HG03378 (cell line): ENCODE measurements around the gene LRP1B.

Experiments
- ATAC-seq: cut with Tn5 transposase; IDR thresholded peaks from one replicate; pipeline ENCODE4 v1.9.1; 2021; ENCODE audit warnings: mild to moderate bottlenecking, moderate library complexity; ENCODE audit not compliant: unreplicated experiment

LRP1B gene

GRCh38 chr2:142042536-142043199 lies 88.1 kb downstream of the LRP1B start:
- no peak for ATAC-seq

DNA sequence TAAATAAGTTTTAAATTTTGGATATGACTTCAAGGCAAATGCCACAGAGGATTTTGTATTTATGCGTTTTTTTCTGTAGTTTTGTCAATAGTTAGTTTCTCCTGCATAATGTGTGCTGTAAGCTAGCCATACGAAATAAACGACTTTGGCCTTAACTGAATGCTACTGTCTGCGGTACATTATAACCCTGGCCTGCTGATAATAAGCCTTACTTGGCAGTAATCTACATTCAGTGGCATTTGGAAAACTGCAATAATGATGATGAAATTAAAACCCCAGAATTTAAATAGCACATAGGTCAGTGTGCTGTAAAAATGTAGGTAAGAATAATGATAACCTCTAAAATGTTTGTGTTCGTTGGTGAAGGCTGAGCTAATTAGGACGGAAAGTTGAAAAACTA lies 88.8 kb downstream of the LRP1B start:
- no peak for ATAC-seq

DNA sequence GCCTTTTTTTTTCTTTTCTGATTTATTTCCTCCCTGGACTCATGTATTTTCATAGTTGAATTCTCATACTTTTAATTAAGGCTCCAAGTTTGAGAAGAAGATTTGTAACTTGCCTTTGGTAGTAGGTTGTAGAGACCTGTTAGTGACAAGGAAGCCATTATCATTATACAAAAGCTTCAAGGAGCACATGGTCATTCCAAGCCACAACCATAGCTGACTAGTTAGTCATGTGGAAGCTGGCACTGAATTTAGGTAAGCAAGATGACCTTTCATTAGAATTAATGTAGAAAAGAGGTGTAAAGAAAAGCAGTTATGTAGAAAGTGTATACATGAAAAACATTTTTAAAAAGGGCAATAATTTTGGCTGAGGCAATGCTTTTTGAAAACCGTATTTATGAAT lies 89.7 kb downstream of the LRP1B start:
- no peak for ATAC-seq

DNA sequence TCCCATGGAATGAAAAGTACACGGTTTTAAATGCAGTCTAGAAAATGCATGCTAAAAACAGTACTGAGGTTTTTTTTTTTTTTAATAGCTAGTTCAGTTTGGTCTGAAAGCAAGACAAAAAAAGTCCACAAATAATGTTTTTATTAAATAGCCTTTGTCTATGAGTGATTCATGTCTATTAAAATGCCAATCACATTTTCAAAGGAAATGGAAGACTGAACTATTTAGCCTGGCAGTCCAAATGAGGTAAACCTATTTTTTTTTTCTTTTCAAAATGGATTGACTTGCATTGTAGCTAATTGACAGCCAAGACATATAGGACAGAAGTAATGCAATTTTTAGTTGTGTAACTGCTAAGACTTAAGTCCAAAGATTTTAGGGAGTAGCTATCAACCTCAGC lies 90.3 kb downstream of the LRP1B start:
- no peak for ATAC-seq

DNA sequence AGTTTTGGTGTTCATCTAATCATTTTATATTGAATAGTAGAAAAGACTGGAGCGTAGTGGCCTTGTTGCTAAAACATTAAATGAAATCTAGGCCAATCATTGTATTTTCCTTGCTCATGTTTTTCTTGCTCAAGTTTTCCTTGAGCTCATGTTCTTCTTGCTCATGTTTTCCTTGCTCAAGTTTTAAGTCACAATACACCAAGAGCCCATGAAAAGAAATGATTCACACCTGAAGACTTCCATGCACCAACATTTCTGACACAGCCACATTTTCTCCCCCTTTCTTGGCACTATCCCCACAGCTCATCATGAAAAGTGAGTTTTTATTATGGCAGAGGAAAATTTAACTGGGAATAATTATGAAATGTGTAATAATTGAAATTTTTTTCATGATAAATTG lies 92.0 kb downstream of the LRP1B start:
- no peak for ATAC-seq

DNA sequence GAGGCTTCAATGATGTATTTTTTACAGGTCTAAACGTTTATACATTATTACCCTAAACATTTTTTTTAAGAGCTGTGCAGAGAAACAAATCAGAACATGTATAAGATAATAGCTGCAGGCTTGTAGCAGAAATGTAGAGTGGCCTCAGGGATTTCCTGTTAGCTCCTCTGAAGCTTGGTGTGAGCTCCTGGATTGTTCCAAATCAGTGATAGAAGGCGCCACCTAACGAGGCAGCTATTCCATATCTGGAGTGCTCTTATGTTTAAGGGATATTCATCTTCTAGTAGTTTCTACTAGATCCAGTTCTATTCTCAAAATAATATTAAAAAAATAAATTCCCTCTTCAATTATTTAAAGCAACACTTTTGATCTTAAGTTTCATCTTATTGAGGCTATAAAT lies 93.1 kb downstream of the LRP1B start:
- no peak for ATAC-seq

DNA sequence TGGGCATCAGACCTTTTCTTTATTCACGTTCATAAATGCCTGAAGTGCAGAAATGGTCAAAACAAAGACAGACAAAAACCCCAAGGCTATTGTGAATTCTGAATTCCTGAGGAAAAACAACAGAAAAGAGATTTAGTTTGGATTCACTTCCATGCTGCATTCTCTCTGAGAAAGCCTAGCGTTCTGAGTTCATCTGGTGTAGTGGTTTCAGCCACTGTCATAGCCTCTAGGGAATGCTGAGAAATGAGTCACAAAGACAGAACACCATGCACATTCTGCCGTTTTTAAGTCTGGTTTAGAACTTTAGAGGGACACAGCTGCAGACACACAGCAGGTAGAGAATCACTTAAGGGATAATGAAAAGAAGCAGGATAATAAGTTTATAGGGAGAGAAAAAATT lies 93.8 kb downstream of the LRP1B start:
- no peak for ATAC-seq

GRCh38 chr2:142033393-142033792 lies 97.4 kb downstream of the LRP1B start:
- ATAC-seq = no peak

DNA sequence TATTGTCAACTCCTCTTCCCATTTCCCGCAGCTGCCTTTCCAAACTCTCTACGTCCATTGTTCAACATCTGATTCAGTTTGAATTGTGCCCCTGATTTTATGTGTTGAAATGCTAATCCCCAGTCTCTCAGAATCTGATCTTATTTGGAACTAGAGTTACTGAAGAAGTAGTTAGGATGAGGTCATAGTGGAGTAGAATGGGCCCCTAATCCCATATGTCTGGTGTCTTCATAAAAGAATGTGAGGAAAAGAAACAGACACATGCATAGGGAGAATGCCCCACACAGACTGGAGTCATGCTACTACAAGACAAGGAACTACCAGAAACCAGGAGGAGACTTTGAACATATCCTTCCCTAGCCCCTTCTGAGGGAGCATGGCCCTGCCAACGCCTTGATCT lies 99.2 kb downstream of the LRP1B start:
- no peak for ATAC-seq

DNA sequence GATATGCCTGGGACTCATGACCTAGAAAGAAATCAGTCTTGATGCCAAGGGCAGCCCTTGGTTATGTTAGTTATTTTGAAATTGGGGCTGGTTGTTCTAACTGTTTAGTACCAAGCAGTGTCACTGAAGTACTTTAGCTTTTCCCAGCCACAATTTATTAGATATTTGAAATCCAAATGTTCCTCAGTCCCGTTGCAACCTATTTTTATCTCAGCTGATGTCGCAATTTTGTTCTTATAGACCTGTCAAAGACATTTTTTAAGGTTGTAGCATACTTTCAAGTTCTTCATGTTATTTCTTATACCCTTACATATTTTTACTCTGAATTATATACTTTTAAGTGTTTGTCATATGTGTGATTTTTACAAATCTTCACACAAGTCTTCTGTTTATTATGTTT lies 100.1 kb downstream of the LRP1B start:
- ATAC-seq = no peak

DNA sequence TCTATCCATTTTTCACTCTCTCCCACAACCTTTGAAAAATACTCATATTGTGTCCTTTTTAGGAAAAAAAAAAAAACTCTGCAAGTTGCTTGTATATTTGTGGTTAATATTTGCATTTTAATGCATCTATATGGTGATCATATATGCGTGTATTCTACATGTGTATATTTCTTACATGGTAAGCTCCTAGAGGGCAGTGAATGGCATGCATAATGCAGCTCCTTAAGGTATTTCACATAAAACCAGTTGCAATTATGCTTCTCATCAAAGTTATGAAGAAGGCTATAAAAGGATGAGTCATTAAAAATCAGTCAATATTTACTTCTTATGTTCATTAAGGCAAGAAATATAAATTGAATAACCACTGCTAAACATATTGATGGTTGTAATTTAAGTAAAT lies 100.8 kb downstream of the LRP1B start:
- ATAC-seq = no peak

DNA sequence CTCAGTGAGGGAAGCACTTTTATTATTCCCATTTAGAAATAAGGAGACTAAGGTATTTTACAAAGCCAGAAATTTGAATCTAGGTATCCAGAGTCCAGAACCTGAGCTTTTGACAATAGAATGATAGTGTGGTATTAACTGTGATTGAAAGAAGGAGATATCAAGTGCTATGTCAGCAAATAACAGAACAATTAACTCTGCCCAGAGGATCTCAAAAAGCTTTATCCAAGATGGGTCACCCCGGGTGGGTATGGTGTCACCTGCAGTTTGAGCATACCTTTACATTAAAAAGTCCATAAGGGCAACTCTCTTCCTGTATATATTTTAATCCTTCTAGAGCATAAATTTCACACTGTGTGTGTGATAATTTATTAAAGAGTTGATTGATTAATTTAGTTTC lies 105.4 kb downstream of the LRP1B start:
- ATAC-seq = no peak

DNA sequence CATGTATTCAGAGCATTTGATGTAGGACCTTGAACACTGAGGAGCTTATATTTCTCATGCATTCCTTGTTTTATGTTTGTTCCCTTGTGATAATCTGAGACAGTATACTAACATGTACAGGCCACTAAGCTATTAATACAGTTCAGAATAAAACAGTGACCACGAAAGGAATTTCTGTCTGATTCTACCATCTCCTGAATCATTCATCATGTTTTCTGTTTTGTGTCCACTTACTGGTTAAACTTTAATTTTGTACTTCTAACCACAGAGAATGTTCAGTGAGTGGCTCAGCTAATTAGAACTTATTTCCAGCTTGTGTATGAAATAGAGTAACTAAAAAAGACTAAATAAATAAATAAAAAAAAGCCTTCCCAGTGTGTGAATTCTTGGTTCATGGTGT lies 110.4 kb downstream of the LRP1B start:
- no peak for ATAC-seq

DNA sequence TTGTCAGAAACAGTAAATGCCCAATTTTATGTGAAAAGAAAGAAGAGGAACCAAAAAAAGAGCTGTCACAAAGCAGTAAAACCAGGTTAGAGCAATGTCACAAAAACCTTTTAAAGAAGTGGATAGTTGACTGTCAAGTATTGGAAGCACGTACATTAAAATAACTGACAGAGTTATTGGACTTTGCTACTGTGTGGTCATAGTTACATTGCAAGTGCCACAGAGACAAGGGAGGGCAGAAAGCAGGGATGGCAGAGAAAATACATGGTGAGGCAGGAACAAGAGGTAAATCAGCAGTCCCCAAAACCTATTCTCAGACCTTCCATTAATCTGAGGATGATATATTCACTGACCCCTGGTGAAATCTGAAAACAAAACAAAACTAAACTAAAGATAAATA lies 116.3 kb downstream of the LRP1B start:
- ATAC-seq = no peak

DNA sequence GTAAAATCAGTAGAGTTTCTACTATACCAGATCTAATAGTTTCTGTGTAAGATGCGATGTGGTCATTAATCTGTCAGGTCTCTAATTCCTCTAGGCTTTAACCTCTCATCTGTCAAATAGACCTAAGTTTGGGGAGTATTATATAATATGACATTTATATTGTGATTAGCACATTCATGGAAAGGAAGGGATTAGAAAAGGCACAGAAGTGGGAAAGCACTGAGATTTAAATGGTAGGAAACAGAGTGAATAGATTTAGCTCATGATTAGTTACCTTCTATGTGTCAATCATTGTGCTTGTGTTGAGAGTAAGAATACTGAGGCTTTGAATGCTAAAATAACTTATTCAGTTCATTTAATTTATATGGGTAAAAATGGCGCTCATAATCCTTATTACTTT lies 118.0 kb downstream of the LRP1B start:
- ATAC-seq = no peak

DNA sequence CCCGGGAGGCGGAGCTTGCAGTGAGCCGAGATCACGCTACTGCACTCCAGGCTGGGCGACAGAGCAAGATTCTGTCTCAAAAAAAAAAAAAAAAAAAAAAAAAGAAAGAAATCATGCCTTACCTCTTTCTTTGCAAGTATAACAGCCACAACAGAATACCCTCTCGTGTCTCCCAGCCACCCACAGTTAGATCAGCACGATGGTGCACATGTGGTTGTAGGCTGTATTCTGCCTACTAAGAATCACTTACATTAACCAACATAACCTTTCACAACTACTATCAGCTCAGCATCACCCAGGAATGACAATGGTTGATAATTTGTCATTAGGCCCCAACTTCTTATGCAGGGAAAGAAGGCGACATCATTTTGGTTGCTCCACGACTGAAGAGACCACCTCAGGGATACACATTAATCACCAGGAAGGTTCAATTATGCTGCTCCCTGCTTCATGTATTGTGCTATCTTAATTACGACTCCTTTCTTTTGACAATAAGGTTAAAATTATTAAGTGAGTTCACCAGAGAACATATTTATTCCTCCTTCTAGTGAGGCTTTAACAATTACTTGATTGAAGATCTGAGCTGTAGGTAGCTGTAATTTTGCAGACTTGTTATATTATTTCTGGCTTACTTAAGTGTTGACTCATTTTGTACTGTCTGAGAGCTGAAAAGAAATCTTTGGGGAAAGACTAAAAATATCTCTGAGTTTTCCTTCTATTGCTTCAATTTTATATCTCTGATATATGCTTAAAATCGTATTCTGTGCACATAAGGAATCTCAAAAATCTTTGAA lies 120.1 kb downstream of the LRP1B start:
- no peak for ATAC-seq

- no peak for ATAC-seq
Observed at GRCh38 chr2:142008135-142008744, 122.6 kb downstream of the LRP1B start.

GRCh38 chr2:141994066-141994465 lies 136.8 kb downstream of the LRP1B start:
- ATAC-seq = no peak

DNA sequence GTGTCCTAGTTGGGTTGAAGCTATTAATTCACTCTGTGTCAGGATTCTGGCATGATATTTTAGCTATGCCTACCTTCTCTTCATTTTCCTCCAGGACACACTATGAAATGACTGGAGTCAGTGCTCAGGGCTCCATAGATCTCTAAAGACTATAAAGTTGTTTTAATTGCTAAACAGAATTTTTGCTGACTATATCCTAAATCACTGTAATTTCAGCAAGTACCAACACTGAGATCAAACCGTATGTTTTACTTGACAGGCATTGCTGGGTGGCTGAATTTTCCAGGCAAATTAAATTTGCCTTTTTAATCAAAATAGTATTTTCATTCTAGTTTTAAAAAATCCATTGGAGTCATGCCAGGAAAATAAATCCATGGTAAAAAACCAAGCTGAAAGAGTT lies 138.1 kb downstream of the LRP1B start:
- ATAC-seq = no peak

GRCh38 chr2:141968433-141968832 lies 162.4 kb downstream of the LRP1B start:
- no peak for ATAC-seq

GRCh38 chr2:141967980-141968379 lies 162.8 kb downstream of the LRP1B start:
- no peak for ATAC-seq

DNA sequence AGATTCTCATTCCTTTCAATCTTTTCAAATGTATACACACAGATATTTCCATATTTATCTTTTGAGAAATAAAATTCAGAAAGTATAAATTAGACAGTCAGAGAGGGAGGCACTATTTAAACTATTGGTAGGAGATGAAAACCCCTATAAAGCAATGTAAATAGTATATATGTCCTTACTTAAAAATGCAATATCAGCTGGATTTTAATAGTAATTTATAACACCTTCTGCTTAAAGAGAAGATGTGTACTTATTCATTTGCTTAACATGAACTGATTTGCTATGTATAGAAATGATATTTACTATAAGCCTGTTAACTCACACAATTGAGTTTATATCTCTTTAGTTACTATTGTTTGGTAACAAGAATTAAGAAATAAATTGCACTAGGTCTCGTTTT lies 163.3 kb downstream of the LRP1B start:
- no peak for ATAC-seq
